Thyroid gland (tissue), 4 donors: ENCODE measurements around the gene OR10K2. TPM values are rescaled to one million over a fixed set of nuclear protein-coding genes. Genes with fewer than 3 reads are reported as not detected.
"Not testable (repeated sequence)": the region's sequence is repeated elsewhere in the genome, so short reads cannot be mapped to it uniquely, and the experiment has no call there.

ENCODE experiments used
- DNase-seq, 2 donors: peaks; one replicate each; pipeline ENCODE4 v3.0.0-alpha.2; 2019
- H3K27ac ChIP-seq, 3 donors: fragments of 200-600 bp; sonication (generic); 1 replicate in 2 of 3; 2 replicates in 1 of 3; pipeline ENCODE4 v1.5.1; 2016 to 2019; ENCODE audit warnings: mild to moderate bottlenecking in 1 of 3, moderate library complexity in 1 of 3
- H3K27me3 ChIP-seq: fragments of 200-600 bp; sonication (generic); one replicate; pipeline ENCODE4 v1.5.1; 2019
- H3K36me3 ChIP-seq, 2 donors: fragments of 200-600 bp; sonication (generic); one replicate each; pipeline ENCODE4 v1.5.1; 2016 to 2019
- H3K4me1 ChIP-seq, 2 donors: fragments of 200-600 bp; sonication (generic); one replicate each; pipeline ENCODE4 v1.5.1; 2017 to 2019
- H3K4me3 ChIP-seq, 3 donors: fragments of 200-600 bp; sonication (generic); replicated peaks in 1 of 3; 1 replicate in 2 of 3; 2 replicates in 1 of 3; pipeline ENCODE4 v1.5.1; 2016; ENCODE audit warnings: mild to moderate bottlenecking in 1 of 3
- H3K9me3 ChIP-seq: fragments of 200-600 bp; sonication (generic); one replicate; pipeline ENCODE4 v1.5.1; 2017
- POLR2A ChIP-seq, 2 donors: fragments of 450-650 bp; IDR thresholded peaks; one replicate each; pipeline ENCODE4 v1.6.1; 2017; ENCODE audit warnings: antibody characterized with exemption in 2 of 2, mild to moderate bottlenecking in 2 of 2, moderate library complexity in 1 of 2
- WGBS, 2 donors: methylation state at CpG; one replicate each; pipeline ENCODE4 v1.1.5; 2017; 5-methylcytosine and 5-hydroxymethylcytosine counted together
- intact Hi-C: fragments of 100-400 bp; cut with DNase I; formaldehyde crosslinking; loops from one replicate; pipeline ENCODE4 v1.15.1; 2023
- total RNA-seq, 4 donors: library from RNA; depleted of rRNA; stranded (reverse); fragments of >200 nt; gene quantifications; one replicate each; pipeline ENCODE4 v1.2.3, GENCODE V29; 2016
- TF ChIP-seq, protein P1 (sequence below), 6 experiments: fragments of 200-600 bp in 3 of 6; fragments of 450-650 bp in 3 of 6; sonication (generic) in 3 of 6; IDR thresholded peaks; one replicate each; pipeline ENCODE4 v1.5.1; 2016 to 2019; ENCODE audit warnings: antibody characterized with exemption in 6 of 6, mild to moderate bottlenecking in 2 of 6, inconsistent platforms in 1 of 6, moderate library complexity in 1 of 6

Gene OR10K2
- total RNA-seq, 4 donors from 2014 or later: not detected

DNA sequence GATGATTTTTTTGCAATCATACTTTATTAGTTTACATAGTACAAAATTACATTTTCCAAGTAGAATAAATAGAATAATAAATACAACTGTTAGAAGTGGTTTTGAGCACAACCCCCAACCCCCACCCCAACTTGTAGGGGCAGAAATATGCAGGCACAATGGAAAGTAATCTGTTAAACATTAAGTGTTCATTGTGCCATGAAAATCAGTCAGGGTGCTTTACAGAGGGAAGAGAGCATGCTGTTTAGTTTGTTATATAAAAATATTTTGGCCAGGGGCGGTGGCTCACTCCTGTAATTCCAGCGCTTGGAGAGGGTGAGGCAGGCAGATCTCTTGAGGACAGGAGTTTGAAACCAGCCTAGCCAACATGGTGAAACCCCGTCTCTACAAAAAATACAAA lies 29.4 kb downstream of the OR10K2 start:
- no peak for TF ChIP-seq POLR2A (IDR thresholded peaks at IDR 0.05)
- TF ChIP-seq, protein P1, sequence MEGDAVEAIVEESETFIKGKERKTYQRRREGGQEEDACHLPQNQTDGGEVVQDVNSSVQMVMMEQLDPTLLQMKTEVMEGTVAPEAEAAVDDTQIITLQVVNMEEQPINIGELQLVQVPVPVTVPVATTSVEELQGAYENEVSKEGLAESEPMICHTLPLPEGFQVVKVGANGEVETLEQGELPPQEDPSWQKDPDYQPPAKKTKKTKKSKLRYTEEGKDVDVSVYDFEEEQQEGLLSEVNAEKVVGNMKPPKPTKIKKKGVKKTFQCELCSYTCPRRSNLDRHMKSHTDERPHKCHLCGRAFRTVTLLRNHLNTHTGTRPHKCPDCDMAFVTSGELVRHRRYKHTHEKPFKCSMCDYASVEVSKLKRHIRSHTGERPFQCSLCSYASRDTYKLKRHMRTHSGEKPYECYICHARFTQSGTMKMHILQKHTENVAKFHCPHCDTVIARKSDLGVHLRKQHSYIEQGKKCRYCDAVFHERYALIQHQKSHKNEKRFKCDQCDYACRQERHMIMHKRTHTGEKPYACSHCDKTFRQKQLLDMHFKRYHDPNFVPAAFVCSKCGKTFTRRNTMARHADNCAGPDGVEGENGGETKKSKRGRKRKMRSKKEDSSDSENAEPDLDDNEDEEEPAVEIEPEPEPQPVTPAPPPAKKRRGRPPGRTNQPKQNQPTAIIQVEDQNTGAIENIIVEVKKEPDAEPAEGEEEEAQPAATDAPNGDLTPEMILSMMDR (IDR thresholded peaks at IDR 0.05): no peak
- H3K27me3 ChIP-seq: no peaks in the 10 kb centered on the region
- no peak overlapping the region for H3K27ac ChIP-seq
- no peaks in the 10 kb centered on the region for H3K36me3 ChIP-seq
- intact Hi-C loops: no loop called here
- H3K4me1 ChIP-seq: no peaks in the 10 kb centered on the region
- DNase-seq: no peak
- H3K9me3 ChIP-seq: no peaks in the 10 kb centered on the region
- 73 to 82% methylated on average over 3 of the region's 3 CpGs for WGBS, 2 donors
- H3K4me3 ChIP-seq: no peak overlapping the region

DNA sequence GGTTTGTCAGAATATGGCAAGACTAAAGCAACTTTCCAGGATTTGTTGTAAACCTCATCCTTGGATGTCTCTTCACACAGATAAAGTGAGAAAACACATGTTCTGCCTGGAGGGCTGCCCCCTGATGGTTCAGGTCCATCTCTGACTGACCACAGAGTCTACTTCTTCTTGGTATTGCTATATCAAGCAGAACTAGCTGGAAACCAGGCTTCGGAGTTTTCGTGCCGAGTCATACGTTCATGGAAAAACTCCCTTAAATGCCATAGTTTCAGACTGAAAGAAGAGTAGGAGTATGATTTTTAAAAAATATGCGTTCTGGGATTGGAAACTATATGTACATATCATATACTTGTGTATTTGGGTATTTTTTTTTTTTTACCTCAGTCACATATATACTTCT lies 32.6 kb downstream of the OR10K2 start:
- intact Hi-C loops: no loop called here
- 93 to 97% methylated on average over 5 of the region's 5 CpGs for WGBS, 2 donors
- Histone ChIP-seq H3K27ac (no peak overlapping the region), H3K27me3 (no peaks in the 10 kb centered on the region), H3K9me3 (no peaks in the 10 kb centered on the region), H3K4me3 (no peak overlapping the region), H3K4me1 (no peaks in the 10 kb centered on the region), H3K36me3 (no peaks in the 10 kb centered on the region)
- DNase-seq: no peak
- TF ChIP-seq, protein P1 (IDR thresholded peaks at IDR 0.05): no peak
- no peak for TF ChIP-seq POLR2A (IDR thresholded peaks at IDR 0.05)

DNA sequence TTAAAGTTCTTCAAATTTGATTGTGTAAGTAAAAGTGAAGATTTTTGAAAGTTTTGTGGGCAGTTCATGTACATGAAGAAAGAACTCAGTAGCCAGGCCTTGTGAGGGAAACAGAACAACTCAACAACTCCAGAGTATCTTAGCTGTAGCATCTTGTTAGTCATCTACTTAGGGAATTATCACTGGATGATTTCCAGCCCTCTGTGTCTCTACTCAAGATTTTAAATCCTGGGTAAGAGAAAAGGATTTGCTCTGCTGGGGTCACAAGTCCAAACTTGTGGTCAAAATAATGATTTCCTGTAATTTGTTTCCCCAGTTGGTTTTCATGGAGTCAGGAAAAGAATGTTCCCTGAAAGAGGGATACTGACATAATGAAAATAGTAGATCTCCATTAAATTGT lies 34.9 kb downstream of the OR10K2 start:
- H3K4me1 ChIP-seq: no peaks in the 10 kb centered on the region
- no peak overlapping the region for H3K4me3 ChIP-seq
- H3K27ac ChIP-seq: no peak overlapping the region
- no peaks in the 10 kb centered on the region for H3K36me3 ChIP-seq
- TF ChIP-seq, protein P1 (IDR thresholded peaks at IDR 0.05): no peak
- TF ChIP-seq POLR2A (IDR thresholded peaks at IDR 0.05): no peak
- H3K9me3 ChIP-seq: no peaks in the 10 kb centered on the region
- DNase-seq: no peak
- intact Hi-C loops: no loop called here
- H3K27me3 ChIP-seq: no peaks in the 10 kb centered on the region

DNA sequence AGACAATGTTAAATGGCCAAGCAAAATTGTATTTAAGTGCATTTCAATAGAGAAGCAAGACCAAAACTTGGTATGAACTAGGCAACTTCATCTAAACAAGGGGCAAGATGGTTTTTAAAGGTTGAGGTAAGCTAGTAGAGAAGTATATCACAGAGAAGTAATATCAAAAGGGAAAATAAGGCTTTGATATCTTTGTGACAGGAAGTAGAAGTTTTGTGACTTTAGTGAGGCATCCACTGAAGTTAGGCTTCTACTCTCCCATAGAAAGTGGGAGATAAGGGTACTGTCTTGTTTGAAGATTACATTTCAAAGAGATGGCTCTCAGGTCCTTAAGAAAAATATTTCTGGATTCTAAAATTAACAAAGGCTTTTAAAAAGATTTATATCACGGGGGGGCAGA lies 35.7 kb downstream of the OR10K2 start:
- DNase-seq: no peak
- WGBS, 2 donors: 41 to 57% methylated on average over 1 of the region's 1 CpG
- Histone ChIP-seq H3K4me3 (no peak overlapping the region), H3K4me1 (no peaks in the 10 kb centered on the region), H3K27ac (no peak overlapping the region), H3K9me3 (no peaks in the 10 kb centered on the region), H3K36me3 (no peaks in the 10 kb centered on the region), H3K27me3 (no peaks in the 10 kb centered on the region)
- intact Hi-C loops: no loop called here
- TF ChIP-seq POLR2A (IDR thresholded peaks at IDR 0.05): no peak
- TF ChIP-seq, protein P1 (IDR thresholded peaks at IDR 0.05): no peak

DNA sequence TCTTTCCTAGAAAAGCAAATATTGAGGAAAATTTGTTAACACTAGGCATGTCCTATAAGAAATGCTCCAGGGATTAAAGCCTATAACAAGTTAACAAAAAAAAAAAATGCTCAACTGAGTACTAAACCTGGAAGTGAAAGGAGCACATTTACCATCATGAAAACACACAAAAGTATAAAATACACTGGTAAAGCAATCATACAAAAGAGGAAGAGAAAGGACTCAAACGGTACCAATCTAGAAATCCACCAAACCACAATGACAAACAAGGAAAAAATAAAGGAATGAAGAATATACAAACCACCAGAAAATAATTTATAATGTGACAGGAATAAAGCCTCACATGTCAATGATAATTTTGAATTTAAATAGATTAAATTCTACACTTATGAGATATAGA lies 51.2 kb downstream of the OR10K2 start:
- no peaks in the 10 kb centered on the region for H3K9me3 ChIP-seq
- H3K27me3 ChIP-seq: no peaks in the 10 kb centered on the region
- intact Hi-C loops: no loop called here
- no peak overlapping the region for H3K27ac ChIP-seq
- H3K4me1 ChIP-seq: no peaks in the 10 kb centered on the region
- no peak for TF ChIP-seq POLR2A (IDR thresholded peaks at IDR 0.05)
- TF ChIP-seq, protein P1 (IDR thresholded peaks at IDR 0.05): no peak
- WGBS, 2 donors: 72 to 84% methylated on average over 1 of the region's 1 CpG
- DNase-seq: no peak
- H3K36me3 ChIP-seq: no peaks in the 10 kb centered on the region
- H3K4me3 ChIP-seq: no peak overlapping the region

DNA sequence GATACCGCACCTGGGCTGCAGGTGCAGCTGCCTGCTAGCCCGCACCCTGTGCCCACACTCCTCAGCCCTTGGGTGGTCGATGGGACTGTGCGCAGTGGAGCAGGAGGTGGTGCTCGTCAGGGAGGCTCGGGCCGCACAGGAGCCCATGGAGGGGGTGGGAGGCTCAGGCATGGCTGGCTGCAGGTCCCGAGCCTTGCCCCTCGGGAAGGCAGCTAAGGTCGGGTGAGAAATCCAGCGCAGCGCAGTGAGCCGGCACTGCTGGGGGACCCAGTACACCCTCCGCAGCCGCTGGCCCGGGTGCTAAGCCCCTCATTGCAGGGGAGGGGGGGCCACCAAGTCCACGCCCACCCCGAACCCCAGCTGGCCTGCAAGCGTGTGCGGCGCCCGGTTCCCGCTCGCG lies 51.9 kb downstream of the OR10K2 start:
- DNase-seq, intact Hi-C loops, H3K4me3 ChIP-seq, H3K36me3 ChIP-seq, H3K4me1 ChIP-seq, H3K27me3 ChIP-seq, H3K9me3 ChIP-seq, H3K27ac ChIP-seq: not testable (repeated sequence)
- 91 to 98% methylated on average over 12 to 13 of the region's 25 CpGs for WGBS, 2 donors
